Mesenchymal stem cell (in vitro differentiated cells and primary cell): ENCODE data around the gene RUSC1.
A peak's percentile ranks its signal among the peaks of the same experiment; 100 is the strongest.
"Not testable (repeated sequence)": the region's sequence is repeated elsewhere in the genome, so short reads cannot be mapped to it uniquely, and the experiment has no call there.

Experiments used
- DNase-seq: peaks from one replicate; pipeline ENCODE4 v3.0.0-alpha.2; 2013
- H2AFZ ChIP-seq: one replicate; pipeline ENCODE4 v1.6.1; 2013; ENCODE audit warnings: low read depth, mild to moderate bottlenecking, control low read depth, inconsistent platforms, low read length, moderate library complexity
- H2AK5ac ChIP-seq: 2 replicates; pipeline ENCODE4 v1.6.1; 2013; ENCODE audit warnings: low read length, moderate library complexity, mild to moderate bottlenecking, inconsistent platforms; ENCODE audit not compliant: severe bottlenecking
- H2BK120ac ChIP-seq: one replicate; pipeline ENCODE4 v1.6.1; 2013; ENCODE audit warnings: low read depth, mild to moderate bottlenecking, inconsistent platforms, low read length, moderate library complexity
- H2BK12ac ChIP-seq, 2 experiments: one replicate each; pipeline ENCODE4 v1.6.1; 2013; ENCODE audit warnings: inconsistent platforms in 2 of 2, low read length in 2 of 2, mild to moderate bottlenecking in 2 of 2, moderate library complexity in 2 of 2, control low read depth in 1 of 2
- H2BK15ac ChIP-seq: one replicate; pipeline ENCODE4 v1.6.1; 2013; ENCODE audit warnings: mild to moderate bottlenecking, low read depth, inconsistent platforms; ENCODE audit not compliant: poor library complexity, severe bottlenecking
- H2BK5ac ChIP-seq: 2 replicates; pipeline ENCODE4 v1.6.1; 2013; ENCODE audit warnings: low read depth, mild to moderate bottlenecking, low read length, control low read depth, inconsistent platforms; ENCODE audit not compliant: poor library complexity, severe bottlenecking
- H3K14ac ChIP-seq, 2 experiments: one replicate each; pipeline ENCODE4 v1.6.1; 2013; ENCODE audit warnings: inconsistent platforms in 2 of 2, low read length in 2 of 2, control low read depth in 1 of 2, mild to moderate bottlenecking in 1 of 2, moderate library complexity in 1 of 2
- H3K18ac ChIP-seq, 2 experiments: one replicate each; pipeline ENCODE4 v1.6.1; 2013; ENCODE audit warnings: inconsistent platforms in 2 of 2, low read length in 2 of 2, control low read depth in 1 of 2, low read depth in 1 of 2, mild to moderate bottlenecking in 1 of 2
- H3K23ac ChIP-seq, 2 experiments: one replicate each; pipeline ENCODE4 v1.6.1; 2013; ENCODE audit warnings: inconsistent platforms in 2 of 2, low read length in 2 of 2, mild to moderate bottlenecking in 2 of 2, moderate library complexity in 2 of 2, control low read depth in 1 of 2
- H3K27ac ChIP-seq: 2 replicates; pipeline ENCODE4 v1.5.1; 2013; ENCODE audit warnings: mild to moderate bottlenecking, moderate library complexity, low read length, control low read depth, inconsistent platforms; ENCODE audit not compliant: poor library complexity, severe bottlenecking
- H3K27me3 ChIP-seq, 2 experiments: 2 replicates each; pipeline versions ENCODE4 v1.6.1 to v1.7.0; 2013; ENCODE audit warnings: low read length in 2 of 2, mild to moderate bottlenecking in 2 of 2, moderate library complexity in 2 of 2, control low read depth in 1 of 2, inconsistent platforms in 1 of 2; ENCODE audit not compliant: control insufficient read depth in 1 of 2, insufficient read depth in 1 of 2
- H3K36me3 ChIP-seq, 2 experiments: 2 replicates each; pipeline versions ENCODE4 v1.6.1 to v1.7.0; 2013; ENCODE audit warnings: low read length in 2 of 2, control low read depth in 1 of 2, inconsistent platforms in 1 of 2, low read depth in 1 of 2, mild to moderate bottlenecking in 1 of 2; ENCODE audit not compliant: insufficient read depth in 2 of 2, control insufficient read depth in 1 of 2
- H3K4ac ChIP-seq, 2 experiments: one replicate each; pipeline ENCODE4 v1.6.1; 2013; ENCODE audit warnings: inconsistent platforms in 2 of 2, low read length in 2 of 2, mild to moderate bottlenecking in 2 of 2, moderate library complexity in 2 of 2, control low read depth in 1 of 2, low read depth in 1 of 2
- H3K4me1 ChIP-seq: 2 replicates; pipeline ENCODE4 v1.6.1; 2013; ENCODE audit warnings: low read depth, low read length, control low read depth; ENCODE audit not compliant: control insufficient read depth, insufficient read depth
- H3K4me2 ChIP-seq: 2 replicates; pipeline ENCODE4 v1.6.1; 2013; ENCODE audit warnings: low read length, mild to moderate bottlenecking, inconsistent platforms; ENCODE audit not compliant: poor library complexity, severe bottlenecking
- H3K4me3 ChIP-seq, 2 experiments: 2 replicates each; pipeline versions ENCODE4 v1.5.1 to v1.7.0; 2013; ENCODE audit warnings: low read length in 2 of 2, mild to moderate bottlenecking in 2 of 2, control low read depth in 1 of 2, low read depth in 1 of 2; ENCODE audit not compliant: insufficient read depth in 1 of 2
- H3K79me1 ChIP-seq: replicated peaks from 2 replicates; pipeline ENCODE4 v1.6.1; 2013; ENCODE audit warnings: mild to moderate bottlenecking, control low read depth, low read length, inconsistent platforms; ENCODE audit not compliant: poor library complexity, severe bottlenecking
- H3K9ac ChIP-seq: 2 replicates; pipeline ENCODE4 v1.7.0; 2013; ENCODE audit warnings: mild to moderate bottlenecking, low read length, moderate library complexity
- H3K9me3 ChIP-seq: 2 replicates; pipeline ENCODE4 v1.7.0; 2013; ENCODE audit warnings: mild to moderate bottlenecking, low read length; ENCODE audit not compliant: control insufficient read depth
- H4K8ac ChIP-seq: one replicate; pipeline ENCODE4 v1.6.1; 2013; ENCODE audit warnings: inconsistent platforms, mild to moderate bottlenecking, low read length, moderate library complexity
- H4K91ac ChIP-seq: one replicate; pipeline ENCODE4 v1.6.1; 2013; ENCODE audit warnings: mild to moderate bottlenecking, low read length, inconsistent platforms
- WGBS: methylation state at CpG from one replicate; pipeline ENCODE4 v1.1.7; 2013; ENCODE audit warnings: mixed read lengths; 5-methylcytosine and 5-hydroxymethylcytosine counted together

RUSC1 gene

DNA sequence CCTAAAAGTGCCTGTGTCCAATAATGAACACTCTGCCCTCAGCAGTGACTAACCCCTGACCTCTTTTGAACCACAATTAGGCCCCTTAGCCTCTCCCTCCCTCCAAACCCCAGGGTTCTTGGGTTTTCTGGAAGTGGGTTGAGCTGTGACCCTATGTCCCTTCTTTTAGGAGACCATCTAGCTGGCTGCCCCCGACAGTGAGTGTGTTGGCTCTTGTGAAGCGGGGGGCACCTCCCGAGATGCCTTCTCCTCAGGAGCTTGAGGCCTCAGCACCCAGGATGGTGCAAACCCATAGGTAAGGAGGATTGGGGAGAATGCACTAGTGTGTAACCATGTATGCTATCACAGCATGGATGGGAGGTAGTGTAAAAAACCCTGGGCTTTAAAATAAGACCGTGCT is 7.3 kb downstream of the RUSC1 start:
- Histone ChIP-seq H3K36me3 (peaks cover 38 to 53% of the 10 kb centered on the region in 2 experiments), H4K8ac (no peak overlapping the region), H2AFZ (no peak overlapping the region), H2BK120ac (no peak overlapping the region), H2BK12ac (no peak overlapping the region), H2BK15ac (no peak overlapping the region), H3K4me3 (no peak overlapping the region), H3K9me3 (no peaks in the 10 kb centered on the region), H3K27me3 (no peaks in the 10 kb centered on the region), H3K18ac (no peak overlapping the region), H3K4ac (no peak overlapping the region), H4K91ac (no peak overlapping the region), H3K27ac (no peak overlapping the region), H3K79me1 (peaks cover 18% of the 10 kb centered on the region), H3K4me1 (peaks cover 15% of the 10 kb centered on the region), H3K9ac (no peak overlapping the region), H3K23ac (no peak overlapping the region), H3K14ac (no peak overlapping the region), H2AK5ac (no peak overlapping the region), H3K4me2 (no peak overlapping the region), H2BK5ac (no peak overlapping the region)
- 97% methylated on average over 4 of the region's 4 CpGs for WGBS
- DNase-seq = no peak

DNA sequence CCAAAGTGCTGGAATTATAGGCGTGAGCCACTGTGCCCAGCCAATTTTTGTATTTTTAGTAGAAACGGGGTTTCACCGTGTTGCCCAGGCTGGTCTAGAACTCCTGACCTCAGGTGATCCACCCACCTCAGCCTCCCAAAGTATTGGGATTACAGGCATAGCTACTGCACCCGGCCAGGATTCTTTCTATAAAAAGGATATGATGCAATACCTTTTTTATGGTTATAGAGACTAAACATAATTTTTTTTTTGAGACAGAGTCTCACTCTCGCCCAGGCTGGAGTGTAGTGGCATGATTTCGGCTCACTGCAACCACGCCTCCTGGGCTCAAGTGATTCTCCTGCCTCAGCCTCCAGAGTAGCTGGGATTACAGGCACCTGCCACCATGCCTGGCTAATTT is 8.2 kb downstream of the RUSC1 start:
- Histone ChIP-seq H3K36me3 (peaks cover 42 to 53% of the 10 kb centered on the region in 2 experiments), H3K79me1 (peaks cover 18% of the 10 kb centered on the region), H3K4me1 (peaks cover 15% of the 10 kb centered on the region)
- H2BK120ac ChIP-seq, H2AK5ac ChIP-seq, H3K4ac ChIP-seq, H3K9me3 ChIP-seq, H4K91ac ChIP-seq, H3K4me3 ChIP-seq, H3K27me3 ChIP-seq, H3K18ac ChIP-seq, H3K4me2 ChIP-seq, H3K27ac ChIP-seq, H2AFZ ChIP-seq, H3K14ac ChIP-seq, H3K9ac ChIP-seq, H2BK15ac ChIP-seq, DNase-seq, H2BK5ac ChIP-seq, H2BK12ac ChIP-seq, H4K8ac ChIP-seq, H3K23ac ChIP-seq: not testable (repeated sequence)
- 96% methylated on average over 6 of the region's 7 CpGs for WGBS

DNA sequence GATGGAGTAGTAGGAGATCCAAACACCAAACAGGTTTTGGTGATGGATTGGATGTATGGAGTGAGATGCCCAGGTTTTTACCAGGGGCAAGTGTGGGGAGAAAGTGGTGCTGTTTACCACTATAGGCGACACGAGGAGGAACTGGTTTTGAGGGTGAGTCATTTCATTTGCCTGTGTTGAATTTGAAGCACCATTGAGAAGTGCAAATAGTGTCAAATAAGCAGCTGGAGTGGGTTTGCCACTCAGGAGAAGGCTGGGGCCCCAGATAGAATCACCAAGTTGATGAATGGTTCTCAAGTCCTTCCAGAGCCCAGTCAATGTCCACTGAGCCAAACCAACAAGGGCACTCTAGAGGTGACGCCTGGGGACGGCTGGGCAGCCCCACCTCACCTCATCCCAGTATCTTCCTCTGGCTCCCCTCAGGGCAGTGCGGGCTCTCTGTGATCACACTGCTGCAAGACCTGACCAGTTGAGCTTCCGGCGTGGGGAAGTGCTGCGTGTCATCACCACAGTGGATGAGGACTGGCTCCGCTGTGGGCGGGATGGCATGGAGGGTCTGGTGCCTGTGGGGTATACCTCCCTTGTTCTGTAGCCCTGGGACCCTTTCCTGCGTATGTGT is 9.4 kb downstream of the RUSC1 start:
- Histone ChIP-seq H2BK12ac (no peak overlapping the region), H3K9ac (no peak overlapping the region), H3K79me1 (peaks cover 20% of the 10 kb centered on the region), H3K14ac (no peak overlapping the region), H3K23ac (no peak overlapping the region), H3K4ac (no peak overlapping the region), H4K8ac (no peak overlapping the region), H3K18ac (no peak overlapping the region), H3K4me1 (peaks cover 15% of the 10 kb centered on the region), H2BK5ac (no peak overlapping the region), H2AK5ac (no peak overlapping the region), H3K9me3 (no peaks in the 10 kb centered on the region), H3K36me3 (peaks cover 52 to 60% of the 10 kb centered on the region in 2 experiments), H3K4me3 (no peak overlapping the region), H3K4me2 (no peak overlapping the region), H4K91ac (no peak overlapping the region), H3K27me3 (no peaks in the 10 kb centered on the region), H2AFZ (no peak overlapping the region), H3K27ac (no peak overlapping the region), H2BK120ac (no peak overlapping the region), H2BK15ac (no peak overlapping the region)
- no peak for DNase-seq
- WGBS = 94% methylated on average over 11 of the region's 11 CpGs

DNA sequence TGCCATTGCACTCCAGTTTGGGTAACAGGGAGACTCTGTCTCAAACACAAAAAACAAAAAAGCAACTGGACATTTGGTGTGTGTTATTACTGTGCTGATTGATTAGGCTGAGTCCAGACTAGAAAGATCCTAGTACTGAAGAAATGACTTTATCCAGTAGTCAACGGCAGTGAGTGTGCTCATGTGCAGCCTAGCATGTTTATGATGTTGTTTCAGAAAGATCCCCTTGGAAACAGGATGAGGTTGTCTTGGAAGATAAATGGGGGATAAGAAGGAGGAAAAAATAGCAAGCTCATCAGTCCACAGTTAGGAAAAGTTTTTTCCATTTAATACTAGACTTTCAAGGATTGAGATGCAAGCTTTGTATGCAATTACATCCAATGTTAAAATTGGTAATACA is 14.3 kb downstream of the RUSC1 start:
- peak; percentile 68 for DNase-seq
- Histone ChIP-seq H3K4me2 (no peak overlapping the region), H2AFZ (no peak overlapping the region), H3K9ac (no peak overlapping the region), H3K27ac (no peak overlapping the region), H3K9me3 (no peaks in the 10 kb centered on the region), H3K18ac (no peak overlapping the region), H2BK12ac (no peak overlapping the region), H3K27me3 (no peaks in the 10 kb centered on the region), H3K36me3 (peaks cover 41 to 66% of the 10 kb centered on the region in 2 experiments), H2AK5ac (no peak overlapping the region), H3K4ac (no peak overlapping the region), H4K8ac (no peak overlapping the region), H2BK120ac (no peak overlapping the region), H3K4me1 (no peaks in the 10 kb centered on the region), H3K14ac (no peak overlapping the region), H4K91ac (no peak overlapping the region), H3K4me3 (no peak overlapping the region), H3K23ac (no peak overlapping the region), H2BK15ac (no peak overlapping the region), H3K79me1 (peaks cover 13% of the 10 kb centered on the region), H2BK5ac (no peak overlapping the region)
- WGBS = 46% methylated on average over 1 of the region's 1 CpG
